GM18508 (cell line): Measurements from ENCODE around the gene ALG14.
"Not testable (repeated sequence)": the region's sequence is repeated elsewhere in the genome, so short reads cannot be mapped to it uniquely, and the experiment has no call there.

Experiments used
- ATAC-seq: cut with Tn5 transposase; IDR thresholded peaks from one replicate; pipeline ENCODE4 v1.9.1; 2021; ENCODE audit warnings: moderate number of reproducible peaks; ENCODE audit not compliant: insufficient read depth, unreplicated experiment

Gene ALG14

DNA sequence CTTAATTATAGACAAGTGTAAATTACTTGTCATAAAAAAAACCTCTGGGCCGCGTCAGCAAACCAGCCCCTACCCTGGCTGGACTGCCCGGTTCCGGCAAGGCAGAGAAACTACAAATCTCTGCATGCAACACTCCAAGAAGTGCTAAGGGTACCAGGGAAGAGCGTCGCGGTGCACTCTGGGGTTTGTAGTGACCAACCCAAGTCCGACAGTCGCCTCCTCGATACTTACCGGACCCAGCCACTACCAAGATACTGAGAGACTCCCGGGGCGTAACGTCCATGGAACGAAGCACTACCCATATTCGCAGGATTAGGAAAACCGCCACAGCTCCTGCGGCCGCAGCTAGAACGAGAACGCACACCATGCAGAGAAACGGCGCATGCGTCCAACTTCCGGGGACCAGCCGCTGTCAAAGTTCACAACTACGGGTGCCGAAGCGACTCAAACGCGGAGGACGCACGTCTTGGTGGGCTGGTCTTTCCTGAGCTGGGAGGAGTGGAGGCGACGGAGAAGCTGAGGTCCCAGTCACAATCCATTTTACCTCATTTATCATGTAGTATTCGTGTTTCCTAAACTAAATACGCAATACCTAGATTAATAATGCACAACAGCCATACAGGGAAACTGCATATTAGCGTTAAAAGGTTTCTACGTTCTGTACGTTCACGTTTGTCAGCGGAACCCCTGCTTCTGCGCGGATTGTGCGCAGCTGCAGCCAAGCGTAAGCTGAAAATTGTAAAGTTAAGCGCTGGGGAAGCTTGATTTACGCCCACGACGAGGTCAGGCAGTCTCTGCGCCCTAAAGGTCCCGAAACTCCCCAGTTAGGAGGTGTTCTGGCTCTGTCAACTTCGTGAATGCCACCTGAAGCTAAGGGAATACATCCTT lies at the start of gene ALG14:
Gene ALG14 (minus strand): TSS at position 420 of the 888 bp plus-strand sequence. CDS start 53 bp downstream, at position 367.
- peak; percentile 95 for ATAC-seq

- ATAC-seq, result no peak
These were observed 49.5 kb upstream of the ALG14 start for GRCh38 chr1:95122151-95122697.

GRCh38 chr1:95119273-95119672 lies 46.5 kb upstream of the ALG14 start:
- no peak for ATAC-seq

GRCh38 chr1:95118710-95119109 lies 46.0 kb upstream of the ALG14 start:
- ATAC-seq, result no peak

GRCh38 chr1:95118067-95118499 lies 45.3 kb upstream of the ALG14 start:
- no peak for ATAC-seq

DNA sequence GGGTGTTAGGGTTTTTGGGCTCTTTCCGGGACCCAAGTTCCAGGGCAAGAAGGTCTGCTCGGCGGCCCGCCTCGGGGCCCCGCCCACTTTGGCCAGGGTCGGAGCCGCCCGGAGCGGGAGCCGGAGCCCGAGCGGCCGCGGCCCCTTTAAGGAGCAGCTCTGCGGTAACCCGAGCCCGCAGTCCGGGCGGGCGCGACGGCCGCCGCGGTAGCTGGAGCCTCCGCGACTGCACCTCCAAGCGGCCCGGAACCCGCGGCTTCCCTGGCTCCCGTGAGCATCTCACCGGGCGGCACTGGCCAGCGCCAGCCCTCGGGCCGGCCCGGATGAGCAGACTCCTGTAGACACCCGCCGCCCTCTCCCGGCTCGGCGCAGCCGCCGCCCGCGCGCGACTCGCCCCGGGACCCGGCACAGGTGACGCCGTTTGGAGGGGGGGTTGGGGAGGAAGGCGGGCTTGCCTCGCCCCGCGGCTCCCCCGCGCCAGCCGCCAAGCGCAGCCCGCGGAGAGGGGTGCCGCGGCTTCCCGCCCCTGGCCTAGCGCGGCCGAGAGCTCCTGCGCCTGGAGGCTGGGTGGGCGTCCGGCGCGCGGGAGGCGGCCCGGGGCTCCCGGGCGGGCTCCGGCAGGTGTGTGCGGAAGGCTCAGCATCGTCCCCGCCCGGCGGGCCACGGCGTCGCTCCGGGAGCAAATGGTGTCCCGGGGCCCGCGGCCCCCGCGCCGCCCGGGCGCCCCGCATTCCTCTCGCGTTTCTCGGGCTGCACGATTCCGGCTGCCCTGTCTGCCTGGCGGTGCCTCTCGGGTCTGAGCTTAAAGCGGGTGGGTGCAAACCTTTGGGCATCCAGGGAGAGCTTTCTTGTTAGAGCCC lies 44.7 kb upstream of the ALG14 start, which contains the start of gene TLCD4:
Gene TLCD4 (plus strand): TSS at position 149 of the 860 bp plus-strand sequence. CDS start 26,547 bp downstream, outside the sequence.
- ATAC-seq, result no peak

DNA sequence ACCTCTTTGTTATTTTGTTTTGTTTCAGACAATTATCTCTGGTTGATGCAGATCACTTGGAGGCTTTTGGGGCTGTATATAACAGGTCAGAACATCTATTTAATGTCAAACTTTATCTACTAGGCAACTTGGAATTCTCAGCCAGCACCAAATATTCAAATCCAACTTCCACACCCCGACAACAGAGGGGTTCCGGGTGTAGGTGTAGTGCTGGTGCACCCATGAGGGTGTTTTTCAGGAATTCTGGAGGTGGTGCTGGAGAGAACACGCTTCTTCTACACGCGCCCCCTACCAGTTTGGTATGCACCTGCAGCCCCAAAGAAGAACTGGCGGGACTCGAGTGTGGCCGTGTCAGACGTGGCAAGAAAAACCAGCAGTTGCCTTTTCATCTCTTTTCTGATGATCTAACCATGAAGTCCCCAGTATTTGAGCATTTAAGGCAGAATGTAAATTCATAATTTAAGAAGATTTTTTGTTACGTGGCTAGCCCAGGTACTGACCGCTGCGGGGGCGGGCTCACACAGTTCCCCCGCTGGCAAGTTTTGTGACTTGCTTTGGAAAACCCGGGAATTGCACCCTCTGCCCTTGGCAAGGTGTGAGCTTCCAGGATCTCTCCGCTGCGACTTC lies 43.9 kb upstream of the ALG14 start:
- peak; percentile 47 for ATAC-seq

GRCh38 chr1:95115708-95116137 lies 43.0 kb upstream of the ALG14 start:
- ATAC-seq, result no peak

GRCh38 chr1:95113684-95114083 lies 40.9 kb upstream of the ALG14 start:
- ATAC-seq, result no peak

DNA sequence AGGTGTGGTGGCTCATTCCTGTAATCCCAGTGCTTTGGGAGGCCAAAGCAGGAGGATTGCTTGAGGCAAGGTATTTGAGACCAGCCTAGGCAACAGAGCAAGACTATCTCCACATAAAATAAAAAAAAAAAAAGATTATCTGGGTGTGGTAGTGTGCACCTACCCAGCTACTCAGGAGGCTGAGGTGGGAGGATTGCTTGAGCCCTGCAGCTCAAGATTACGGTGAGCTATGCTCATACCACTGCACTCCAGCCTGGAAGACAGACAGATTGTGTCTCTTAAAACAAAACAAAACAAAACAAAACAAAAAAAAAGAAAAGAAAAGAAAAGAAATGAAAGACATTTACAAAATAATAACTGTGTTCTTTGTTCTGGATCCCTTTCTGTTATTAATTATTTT lies 38.3 kb upstream of the ALG14 start:
- ATAC-seq, result no peak

DNA sequence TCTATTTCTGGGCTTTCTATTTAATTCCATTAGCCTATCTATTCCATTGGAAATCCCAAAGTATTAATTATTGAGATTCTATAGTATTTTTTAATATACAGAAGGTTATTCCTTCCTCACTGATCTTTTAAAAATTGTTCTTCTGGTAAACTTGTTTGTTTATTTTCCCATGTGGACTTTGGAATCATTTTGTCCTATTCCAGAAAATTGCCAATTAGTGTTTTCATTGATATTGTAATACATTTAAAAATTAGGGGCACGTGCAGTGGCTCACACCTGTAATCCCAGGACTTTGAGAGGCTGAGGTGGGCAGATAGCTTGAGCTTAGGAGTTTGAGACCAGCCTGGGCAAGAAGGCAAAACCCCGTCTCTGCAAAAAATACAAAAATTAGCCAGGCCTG lies 36.0 kb upstream of the ALG14 start:
- ATAC-seq, result no peak

DNA sequence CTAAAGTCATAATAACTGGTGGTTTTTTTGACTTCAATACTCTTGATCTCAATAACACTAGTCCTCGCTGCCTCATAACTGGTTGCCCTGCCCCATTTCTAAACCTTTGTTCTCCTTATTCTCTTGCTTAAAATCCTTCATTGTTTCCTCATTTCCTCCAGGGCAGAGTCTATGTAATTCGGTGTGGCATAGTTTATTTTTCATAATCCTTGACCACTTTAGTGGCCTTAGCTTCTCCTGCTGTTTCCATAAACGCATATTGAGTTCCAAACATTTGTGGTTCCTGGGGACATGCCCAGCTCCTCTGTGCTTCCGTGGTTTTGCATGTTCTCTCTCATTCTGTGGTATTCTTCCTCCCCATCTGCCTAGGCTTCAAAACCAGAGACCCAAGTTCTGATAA lies 25.4 kb upstream of the ALG14 start:
- ATAC-seq, result no peak

- no peak for ATAC-seq
These were observed 24.7 kb upstream of the ALG14 start for GRCh38 chr1:95097426-95097825.

DNA sequence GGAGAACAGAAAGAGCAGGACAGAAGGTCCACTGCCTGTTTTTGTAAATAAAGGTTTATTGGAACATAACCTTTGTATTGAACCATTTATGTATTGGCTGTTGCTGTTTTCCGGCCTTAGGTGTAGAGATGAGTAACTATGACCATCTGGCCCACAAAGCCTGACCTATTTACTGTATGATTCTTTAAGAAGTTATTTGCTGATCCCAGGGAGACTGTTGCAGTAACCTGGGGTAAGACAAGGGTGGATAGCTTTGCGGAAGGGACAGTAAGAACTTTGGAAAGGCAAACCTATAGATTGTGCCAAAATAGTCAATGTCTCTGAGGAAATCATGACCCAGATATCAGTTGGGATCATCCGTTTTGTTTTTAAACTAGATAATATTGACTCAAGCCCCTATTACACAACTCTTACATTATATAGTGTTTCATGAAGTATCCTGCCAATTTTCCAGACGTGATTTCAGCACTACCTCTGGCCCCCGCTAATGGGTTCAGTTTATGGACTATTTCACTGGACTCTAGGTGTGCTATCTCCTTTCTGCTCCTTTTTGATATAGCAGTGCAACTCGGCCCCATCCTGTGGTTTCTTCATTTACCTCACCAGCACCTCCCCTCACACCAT lies 23.6 kb upstream of the ALG14 start:
- peak; percentile 12 for ATAC-seq

GRCh38 chr1:95095833-95096217 lies 23.1 kb upstream of the ALG14 start:
- ATAC-seq, result peak; percentile 56

- no peak for ATAC-seq
These were observed 22.2 kb upstream of the ALG14 start for GRCh38 chr1:95094923-95095322.

- ATAC-seq, result no peak
These were observed 20.5 kb upstream of the ALG14 start for GRCh38 chr1:95093296-95093695.

DNA sequence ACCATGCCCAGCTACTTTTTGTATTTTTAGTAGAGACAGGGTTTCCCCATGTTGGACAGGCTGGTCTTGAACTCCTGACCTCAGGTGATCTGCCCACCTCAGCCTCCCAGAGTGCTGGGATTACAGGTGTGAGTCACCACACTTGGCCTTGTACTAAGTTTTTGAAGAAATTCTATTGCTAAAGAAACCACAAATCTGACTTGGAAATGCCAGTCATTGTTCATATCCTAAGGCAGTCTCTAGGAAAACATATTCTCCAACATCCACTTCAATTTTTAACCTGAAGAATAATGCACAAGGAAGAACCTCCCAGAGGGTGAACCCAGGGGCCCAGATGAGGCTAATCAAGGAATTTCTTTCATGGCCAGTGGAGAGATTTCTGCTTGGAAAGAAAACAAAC lies 20.1 kb upstream of the ALG14 start:
- not testable (repeated sequence) for ATAC-seq

DNA sequence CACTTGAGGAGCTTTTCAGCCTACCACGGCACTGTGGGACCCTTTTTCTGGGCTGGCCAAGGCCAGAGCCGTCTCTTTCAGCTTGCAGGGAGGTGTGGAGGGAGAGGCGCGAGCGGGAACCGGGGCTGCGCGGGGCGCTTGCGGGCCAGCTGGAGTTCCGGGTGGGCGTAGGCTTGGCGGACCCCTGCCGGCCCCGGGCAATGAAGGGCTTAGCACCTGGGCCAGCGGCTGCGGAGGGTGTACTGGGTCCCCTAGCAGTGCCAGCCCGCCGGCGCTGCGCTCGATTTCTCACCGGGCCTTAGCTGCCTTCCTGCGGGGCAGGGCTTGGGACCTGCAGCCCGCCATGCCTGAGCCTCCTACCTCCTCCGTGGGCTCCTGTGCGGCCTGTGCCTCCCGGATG lies 18.5 kb upstream of the ALG14 start:
- ATAC-seq, result not testable (repeated sequence)
